WI38 (cell line): ENCODE measurements around the gene SEC14L2.
"Not testable (repeated sequence)": the region's sequence is repeated elsewhere in the genome, so short reads cannot be mapped to it uniquely, and the experiment has no call there.

Experiments
- H3K4me3 ChIP-seq: 2 replicates; pipeline ENCODE4 v1.5.1; 2011; ENCODE audit warnings: low read depth, mild to moderate bottlenecking, control low read depth, low read length
- TF ChIP-seq, protein P1 (sequence below): IDR thresholded peaks from 2 replicates; pipeline ENCODE4 v1.5.1; 2012; ENCODE audit warnings: low read depth, mild to moderate bottlenecking, control low read depth, low read length

Gene SEC14L2

DNA sequence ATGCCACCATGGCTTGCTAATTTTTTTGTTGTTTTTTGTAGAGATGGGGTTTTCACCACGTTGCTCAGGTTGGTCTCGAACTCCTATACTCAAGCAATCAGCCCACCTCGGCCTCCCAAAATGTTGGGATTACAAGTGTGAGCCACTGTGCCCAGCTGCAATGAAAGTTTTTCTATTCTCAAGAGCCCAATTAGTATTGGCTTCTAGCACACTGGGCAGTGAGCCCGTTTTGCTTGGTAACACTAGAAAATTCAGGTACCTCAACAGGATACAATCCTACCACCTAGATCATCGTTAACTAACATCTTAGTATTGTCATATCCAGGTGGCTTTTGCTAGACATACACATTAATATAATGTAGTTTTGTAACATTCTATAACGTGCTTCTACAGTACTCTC, 56.0 kb downstream of the SEC14L2 start:
- TF ChIP-seq, protein P1, sequence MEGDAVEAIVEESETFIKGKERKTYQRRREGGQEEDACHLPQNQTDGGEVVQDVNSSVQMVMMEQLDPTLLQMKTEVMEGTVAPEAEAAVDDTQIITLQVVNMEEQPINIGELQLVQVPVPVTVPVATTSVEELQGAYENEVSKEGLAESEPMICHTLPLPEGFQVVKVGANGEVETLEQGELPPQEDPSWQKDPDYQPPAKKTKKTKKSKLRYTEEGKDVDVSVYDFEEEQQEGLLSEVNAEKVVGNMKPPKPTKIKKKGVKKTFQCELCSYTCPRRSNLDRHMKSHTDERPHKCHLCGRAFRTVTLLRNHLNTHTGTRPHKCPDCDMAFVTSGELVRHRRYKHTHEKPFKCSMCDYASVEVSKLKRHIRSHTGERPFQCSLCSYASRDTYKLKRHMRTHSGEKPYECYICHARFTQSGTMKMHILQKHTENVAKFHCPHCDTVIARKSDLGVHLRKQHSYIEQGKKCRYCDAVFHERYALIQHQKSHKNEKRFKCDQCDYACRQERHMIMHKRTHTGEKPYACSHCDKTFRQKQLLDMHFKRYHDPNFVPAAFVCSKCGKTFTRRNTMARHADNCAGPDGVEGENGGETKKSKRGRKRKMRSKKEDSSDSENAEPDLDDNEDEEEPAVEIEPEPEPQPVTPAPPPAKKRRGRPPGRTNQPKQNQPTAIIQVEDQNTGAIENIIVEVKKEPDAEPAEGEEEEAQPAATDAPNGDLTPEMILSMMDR: no peak
- no peak overlapping the region for H3K4me3 ChIP-seq

DNA sequence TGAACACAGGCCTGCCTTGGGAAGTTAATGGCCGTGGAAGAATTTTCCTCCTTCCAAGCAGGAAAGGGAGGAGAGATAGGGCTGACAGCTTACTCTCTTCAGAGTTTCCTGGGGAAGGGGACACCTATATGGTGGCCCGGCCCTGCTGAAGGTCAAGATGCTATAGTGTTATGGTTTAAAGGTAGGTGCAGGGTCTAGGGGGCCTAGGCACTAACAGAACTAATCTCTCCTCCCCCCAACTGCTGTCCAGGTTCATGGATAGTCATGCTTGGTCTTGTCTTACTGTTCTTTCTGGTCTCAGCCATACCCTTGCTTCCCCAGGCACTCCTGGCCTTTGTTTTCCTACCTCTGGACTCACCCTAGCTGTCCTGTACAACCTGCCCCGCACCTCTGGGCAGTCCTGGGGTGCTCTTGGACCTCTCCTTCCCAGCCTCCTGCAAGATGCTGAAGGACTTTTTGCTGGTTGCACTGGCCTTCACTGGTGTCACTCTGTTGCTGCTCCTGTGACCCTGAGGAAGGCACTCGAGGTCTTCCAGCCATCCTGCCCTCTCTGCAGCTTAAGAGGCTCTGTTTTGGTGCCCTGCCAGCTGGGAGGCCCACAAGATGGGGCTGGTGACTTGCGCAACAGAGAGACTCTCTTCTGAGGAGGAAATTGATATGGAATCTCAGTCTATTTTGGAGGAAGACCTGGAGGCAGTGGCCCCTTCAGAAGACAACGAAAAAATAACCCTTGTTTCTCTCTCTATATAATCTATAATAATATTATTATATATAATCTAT, 57.1 kb downstream of the SEC14L2 start:
- H3K4me3 ChIP-seq: no peak overlapping the region
- TF ChIP-seq, protein P1: no peak

DNA sequence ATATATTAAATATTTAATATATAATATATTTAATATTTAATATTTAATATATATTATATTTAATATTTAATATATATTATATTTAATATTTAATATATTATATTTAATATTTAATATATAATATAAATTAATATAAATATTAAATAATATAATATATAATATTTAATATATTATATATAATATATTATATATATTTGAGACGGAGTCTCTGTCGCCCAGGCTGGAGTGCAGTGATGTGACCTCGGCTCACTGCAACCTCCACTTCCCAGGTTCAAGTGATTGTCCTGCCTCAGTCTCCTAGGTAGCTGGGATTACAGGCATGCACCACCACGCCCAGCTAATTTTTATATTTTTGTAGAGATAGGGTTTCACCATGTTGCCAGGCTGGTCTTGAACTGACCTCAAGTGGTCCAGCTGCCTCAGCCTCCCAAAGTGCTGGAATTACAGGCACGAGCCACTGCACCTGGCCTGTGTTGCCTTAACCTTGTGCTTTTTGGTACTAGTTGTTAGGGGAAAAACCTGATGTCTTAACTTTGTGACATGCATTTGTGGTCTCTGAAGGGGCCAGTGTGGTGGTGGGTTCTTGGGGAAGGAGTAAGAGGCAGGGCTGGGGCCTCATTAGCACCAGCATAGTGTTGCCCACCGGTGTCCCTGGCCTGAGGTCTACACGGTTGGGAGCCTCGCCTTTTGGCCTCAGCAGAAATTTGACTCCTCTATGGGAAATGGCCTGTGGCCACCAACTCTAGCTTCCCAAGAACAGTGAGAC, 58.4 kb downstream of the SEC14L2 start:
- no peak overlapping the region for H3K4me3 ChIP-seq

DNA sequence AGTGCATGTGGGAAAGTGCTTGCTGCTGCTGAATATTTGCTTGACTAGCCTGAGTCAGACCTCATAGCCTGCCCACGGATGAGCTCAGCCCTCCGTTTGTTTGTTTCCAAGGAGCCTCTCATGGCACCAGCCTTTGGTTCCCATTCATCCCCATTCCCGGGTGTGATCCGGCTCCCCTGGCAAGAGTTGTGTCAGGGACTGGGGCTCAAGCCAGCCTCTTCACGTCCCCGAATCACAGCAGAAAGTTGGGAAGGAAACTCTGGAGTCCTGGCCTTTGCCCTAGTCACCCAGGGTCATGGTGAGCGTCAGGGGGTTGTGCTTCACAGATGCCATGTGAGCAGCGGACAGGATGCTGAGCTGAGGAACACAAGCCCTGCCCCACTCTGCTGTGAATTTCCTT, 61.2 kb downstream of the SEC14L2 start:
- no peak overlapping the region for H3K4me3 ChIP-seq
- TF ChIP-seq, protein P1: no peak

More for the DNA sequence above, 58.4 kb downstream of the SEC14L2 start:
- TF ChIP-seq, protein P1: no peak

DNA sequence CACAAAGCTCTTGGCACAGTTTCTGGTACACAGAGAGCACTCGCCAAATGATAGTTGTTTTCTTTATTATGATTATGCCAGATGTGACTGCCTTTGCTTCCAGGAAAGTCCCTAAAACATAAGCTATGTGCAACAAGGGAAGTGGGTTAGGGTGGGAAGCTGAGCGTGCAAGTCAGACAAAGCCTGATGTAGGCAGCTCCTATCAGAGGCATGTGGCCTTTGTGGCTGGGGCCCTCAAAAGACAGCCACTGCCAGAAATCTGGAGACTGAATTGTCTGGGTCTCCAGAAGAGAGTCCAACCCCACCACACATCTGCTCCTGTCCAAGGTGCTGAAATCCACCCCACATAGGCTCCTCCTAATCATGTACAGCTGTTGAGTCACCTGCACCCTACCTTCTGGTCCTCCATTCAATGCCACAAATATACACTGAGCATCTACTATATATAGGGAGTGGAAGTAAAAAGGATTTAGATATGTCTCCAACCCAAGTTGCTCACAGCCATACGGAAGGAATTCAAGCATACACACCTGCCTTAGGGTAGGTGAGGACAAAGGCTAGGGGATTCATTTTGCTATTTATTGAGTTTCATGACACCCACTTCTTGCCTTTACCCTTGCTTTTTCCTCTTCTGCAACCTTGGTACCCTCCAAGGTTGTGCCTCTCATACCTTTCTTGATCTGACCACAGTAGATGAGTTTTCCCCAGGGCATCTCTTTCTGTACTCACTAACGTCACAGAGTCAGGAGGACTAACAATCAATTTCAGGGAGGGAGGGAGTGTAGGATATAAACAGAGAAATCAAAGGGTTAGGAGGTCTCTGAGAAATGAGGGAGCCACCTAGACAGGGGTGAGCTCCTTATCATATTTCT, 62.6 kb downstream of the SEC14L2 start:
- TF ChIP-seq, protein P1: no peak
- H3K4me3 ChIP-seq: no peak overlapping the region

DNA sequence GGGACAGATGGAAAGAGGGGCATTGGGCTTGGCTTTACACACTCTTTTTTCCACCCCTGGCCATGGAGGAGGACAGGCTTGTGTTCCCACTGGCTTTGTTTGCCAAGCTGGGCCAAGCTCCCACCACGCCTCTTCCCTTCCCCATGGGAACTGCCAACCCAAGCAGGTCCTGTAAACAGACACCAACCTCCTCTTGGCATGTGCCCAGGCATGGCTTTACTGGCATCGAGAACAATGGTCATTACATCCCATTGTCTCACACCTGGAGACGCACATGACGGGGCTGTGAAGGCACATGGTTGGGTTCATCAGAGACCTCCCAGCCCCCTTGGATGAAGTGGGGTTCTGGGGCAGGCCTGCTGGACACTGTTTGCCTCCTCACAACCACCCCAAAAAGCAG, 63.3 kb downstream of the SEC14L2 start:
- TF ChIP-seq, protein P1: no peak
- H3K4me3 ChIP-seq: no peak overlapping the region

DNA sequence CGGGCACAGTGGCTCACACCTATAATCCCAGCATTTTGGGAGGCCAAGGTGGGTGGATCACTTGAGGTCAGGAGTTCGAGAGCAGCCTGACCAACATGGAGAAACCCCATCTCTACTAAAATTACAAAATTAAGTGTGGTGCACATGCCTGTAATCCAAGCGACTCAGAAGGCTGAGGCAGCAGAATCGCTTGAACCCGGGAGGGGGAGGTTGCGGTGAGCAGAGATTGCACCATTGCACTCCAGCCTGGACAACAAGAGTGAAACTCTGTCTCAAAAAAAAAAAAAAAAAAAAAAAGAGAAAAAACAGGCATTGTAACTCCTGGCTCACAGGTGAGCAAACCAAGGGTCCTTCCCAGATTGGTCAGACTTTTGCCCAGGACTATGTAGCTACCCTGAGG, 63.7 kb downstream of the SEC14L2 start:
- not testable (repeated sequence) for H3K4me3 ChIP-seq
